Liver (tissue), 3 donors: Measurements from ENCODE around the gene ANKRD44.

Experiments used
- ATF3 ChIP-seq: IDR thresholded peaks from 2 replicates; pipeline ENCODE4 v1.6.1; 2016; ENCODE audit warnings: antibody characterized with exemption
- GABPA ChIP-seq, 2 donors: IDR thresholded peaks in 1 of 2; conservative IDR thresholded peaks in 1 of 2; 2 replicates each; pipeline ENCODE4 v1.6.1; 2016; ENCODE audit warnings: antibody characterized with exemption in 2 of 2, mild to moderate bottlenecking in 1 of 2, moderate library complexity in 1 of 2
- HNF4A ChIP-seq, 2 donors: conservative IDR thresholded peaks; 2 replicates each; pipeline ENCODE4 v1.6.1; 2016; ENCODE audit warnings: antibody characterized with exemption in 2 of 2, mild to moderate bottlenecking in 2 of 2
- JUND ChIP-seq, 2 donors: IDR thresholded peaks; 2 replicates each; pipeline ENCODE4 v1.6.1; 2016; ENCODE audit warnings: antibody characterized with exemption in 2 of 2
- MAX ChIP-seq: IDR thresholded peaks from 2 replicates; pipeline ENCODE4 v1.6.1; 2016; ENCODE audit warnings: antibody characterized with exemption
- NR2F2 ChIP-seq: IDR thresholded peaks from 2 replicates; pipeline ENCODE4 v1.6.1; 2016; ENCODE audit warnings: antibody characterized with exemption
- RAD21 ChIP-seq, 2 donors: IDR thresholded peaks; 2 replicates each; pipeline ENCODE4 v1.6.1; 2016; ENCODE audit warnings: antibody characterized with exemption in 2 of 2, mild to moderate bottlenecking in 2 of 2
- RXRA ChIP-seq, 2 donors: IDR thresholded peaks; 2 replicates each; pipeline ENCODE4 v1.6.1; 2017 to 2018; ENCODE audit warnings: antibody characterized with exemption in 2 of 2, mild to moderate bottlenecking in 1 of 2
- SP1 ChIP-seq: IDR thresholded peaks from 2 replicates; pipeline ENCODE4 v1.6.1; 2018; ENCODE audit warnings: antibody characterized with exemption, mild to moderate bottlenecking
- TAF1 ChIP-seq: conservative IDR thresholded peaks from 2 replicates; pipeline ENCODE4 v1.6.1; 2016; ENCODE audit warnings: antibody characterized with exemption, mild to moderate bottlenecking
- YY1 ChIP-seq: IDR thresholded peaks from 2 replicates; pipeline ENCODE4 v1.6.1; 2016; ENCODE audit warnings: antibody characterized with exemption, mild to moderate bottlenecking
- ZBTB33 ChIP-seq: IDR thresholded peaks from 2 replicates; pipeline ENCODE4 v1.6.1; 2016; ENCODE audit warnings: antibody characterized with exemption
- TF ChIP-seq, protein P1 (sequence below): fragments of 150-350 bp; IDR thresholded peaks from 2 replicates; pipeline ENCODE4 v1.5.1; 2017; ENCODE audit warnings: improper control_type of control experiment, low read depth, low read length; ENCODE audit not compliant: missing input control
- TF ChIP-seq, protein P2 (sequence below): IDR thresholded peaks from 2 replicates; pipeline ENCODE4 v1.6.1; 2016; ENCODE audit warnings: antibody characterized with exemption, mild to moderate bottlenecking
- donor health status: healthy.
- donor health status: healthy.

- TF ChIP-seq, protein P1, sequence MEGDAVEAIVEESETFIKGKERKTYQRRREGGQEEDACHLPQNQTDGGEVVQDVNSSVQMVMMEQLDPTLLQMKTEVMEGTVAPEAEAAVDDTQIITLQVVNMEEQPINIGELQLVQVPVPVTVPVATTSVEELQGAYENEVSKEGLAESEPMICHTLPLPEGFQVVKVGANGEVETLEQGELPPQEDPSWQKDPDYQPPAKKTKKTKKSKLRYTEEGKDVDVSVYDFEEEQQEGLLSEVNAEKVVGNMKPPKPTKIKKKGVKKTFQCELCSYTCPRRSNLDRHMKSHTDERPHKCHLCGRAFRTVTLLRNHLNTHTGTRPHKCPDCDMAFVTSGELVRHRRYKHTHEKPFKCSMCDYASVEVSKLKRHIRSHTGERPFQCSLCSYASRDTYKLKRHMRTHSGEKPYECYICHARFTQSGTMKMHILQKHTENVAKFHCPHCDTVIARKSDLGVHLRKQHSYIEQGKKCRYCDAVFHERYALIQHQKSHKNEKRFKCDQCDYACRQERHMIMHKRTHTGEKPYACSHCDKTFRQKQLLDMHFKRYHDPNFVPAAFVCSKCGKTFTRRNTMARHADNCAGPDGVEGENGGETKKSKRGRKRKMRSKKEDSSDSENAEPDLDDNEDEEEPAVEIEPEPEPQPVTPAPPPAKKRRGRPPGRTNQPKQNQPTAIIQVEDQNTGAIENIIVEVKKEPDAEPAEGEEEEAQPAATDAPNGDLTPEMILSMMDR: no peak
- no peak for TF ChIP-seq RXRA (IDR thresholded peaks at IDR 0.05)
- TF ChIP-seq NR2F2: no peak
- TF ChIP-seq, protein P2, sequence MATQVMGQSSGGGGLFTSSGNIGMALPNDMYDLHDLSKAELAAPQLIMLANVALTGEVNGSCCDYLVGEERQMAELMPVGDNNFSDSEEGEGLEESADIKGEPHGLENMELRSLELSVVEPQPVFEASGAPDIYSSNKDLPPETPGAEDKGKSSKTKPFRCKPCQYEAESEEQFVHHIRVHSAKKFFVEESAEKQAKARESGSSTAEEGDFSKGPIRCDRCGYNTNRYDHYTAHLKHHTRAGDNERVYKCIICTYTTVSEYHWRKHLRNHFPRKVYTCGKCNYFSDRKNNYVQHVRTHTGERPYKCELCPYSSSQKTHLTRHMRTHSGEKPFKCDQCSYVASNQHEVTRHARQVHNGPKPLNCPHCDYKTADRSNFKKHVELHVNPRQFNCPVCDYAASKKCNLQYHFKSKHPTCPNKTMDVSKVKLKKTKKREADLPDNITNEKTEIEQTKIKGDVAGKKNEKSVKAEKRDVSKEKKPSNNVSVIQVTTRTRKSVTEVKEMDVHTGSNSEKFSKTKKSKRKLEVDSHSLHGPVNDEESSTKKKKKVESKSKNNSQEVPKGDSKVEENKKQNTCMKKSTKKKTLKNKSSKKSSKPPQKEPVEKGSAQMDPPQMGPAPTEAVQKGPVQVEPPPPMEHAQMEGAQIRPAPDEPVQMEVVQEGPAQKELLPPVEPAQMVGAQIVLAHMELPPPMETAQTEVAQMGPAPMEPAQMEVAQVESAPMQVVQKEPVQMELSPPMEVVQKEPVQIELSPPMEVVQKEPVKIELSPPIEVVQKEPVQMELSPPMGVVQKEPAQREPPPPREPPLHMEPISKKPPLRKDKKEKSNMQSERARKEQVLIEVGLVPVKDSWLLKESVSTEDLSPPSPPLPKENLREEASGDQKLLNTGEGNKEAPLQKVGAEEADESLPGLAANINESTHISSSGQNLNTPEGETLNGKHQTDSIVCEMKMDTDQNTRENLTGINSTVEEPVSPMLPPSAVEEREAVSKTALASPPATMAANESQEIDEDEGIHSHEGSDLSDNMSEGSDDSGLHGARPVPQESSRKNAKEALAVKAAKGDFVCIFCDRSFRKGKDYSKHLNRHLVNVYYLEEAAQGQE: no peak
- no peak for TF ChIP-seq MAX
- TF ChIP-seq GABPA (IDR thresholded peaks at IDR 0.05 in 1 of 2, conservative IDR thresholded peaks at IDR 0.05 in 1 of 2): no peak
- no peak for TF ChIP-seq RAD21 (IDR thresholded peaks at IDR 0.05)
- no peak for TF ChIP-seq ZBTB33
- TF ChIP-seq JUND (IDR thresholded peaks at IDR 0.05): no peak
- no peak for TF ChIP-seq YY1
- TF ChIP-seq TAF1: no peak
- no peak for TF ChIP-seq ATF3
- no peak for TF ChIP-seq HNF4A (conservative IDR thresholded peaks at IDR 0.05)
- no peak for TF ChIP-seq SP1
Measured at GRCh38 chr2:197208024-197208423, 102.6 kb downstream of the ANKRD44 start.
